ENCODE results near the gene QPRT.

GRCh38 chr16:29663807-29664090 is 15.2 kb upstream of the QPRT start:
- TF ChIP-seq CTCF (IDR thresholded peaks at IDR 0.05; ENCODE audit: low read depth, low read length, missing input control) = no peak
- TF ChIP-seq EGR1 (IDR thresholded peaks at IDR 0.05; ENCODE audit: low read depth in 2 of 2) = no peak
- TF ChIP-seq TAF1 (conservative IDR thresholded peaks at IDR 0.05) = no peak
- TF ChIP-seq MAX (IDR thresholded peaks at IDR 0.05) = no peak
- TF ChIP-seq ATF3 (IDR thresholded peaks at IDR 0.05) = no peak

Data from liver (tissue), 3 donors.